GM12878 (cell line): ENCODE results near the gene CALM3. TPM values are rescaled to one million over a fixed set of nuclear protein-coding genes. Genes with fewer than 3 reads are reported as not detected.

ENCODE experiments used
- ATF7 ChIP-seq: fragments of 450-650 bp; IDR thresholded peaks from 2 replicates; pipeline ENCODE4 v1.6.1; 2016; ENCODE audit warnings: low read depth, mild to moderate bottlenecking
- CBFB ChIP-seq: IDR thresholded peaks from 2 replicates; pipeline ENCODE4 v1.6.1; 2016; ENCODE audit warnings: antibody characterized with exemption, low read depth
- CEBPB ChIP-seq, 2 experiments: fragments of 150-350 bp in 1 of 2; IDR thresholded peaks; 2 replicates each; pipeline ENCODE4 v1.6.1; 2012 to 2014; ENCODE audit warnings: low read depth in 2 of 2, low read length in 2 of 2, borderline replicate concordance in 1 of 2, inconsistent platforms in 1 of 2
- CEBPZ ChIP-seq: fragments of 150-350 bp; IDR thresholded peaks from 2 replicates; pipeline ENCODE4 v1.6.1; 2016; ENCODE audit warnings: low read depth, low read length
- CHD2 ChIP-seq: IDR thresholded peaks from 2 replicates; pipeline ENCODE4 v1.6.1; 2011; ENCODE audit warnings: low read depth, low read length, improper control_type of control experiment, borderline replicate concordance
- CREM ChIP-seq: IDR thresholded peaks from 2 replicates; pipeline ENCODE4 v1.6.1; 2014; ENCODE audit warnings: antibody characterized with exemption, low read depth
- FOS ChIP-seq: IDR thresholded peaks from 3 replicates; pipeline ENCODE4 v1.6.1; 2011; ENCODE audit warnings: borderline replicate concordance; ENCODE audit not compliant: insufficient read length; ENCODE audit errors: extremely low read depth
- HDGF ChIP-seq: fragments of 450-650 bp; IDR thresholded peaks from 2 replicates; pipeline ENCODE4 v1.6.1; 2016; ENCODE audit warnings: antibody characterized with exemption
- IKZF1 ChIP-seq: fragments of 450-650 bp; conservative IDR thresholded peaks from 2 replicates; pipeline ENCODE4 v1.6.1; 2017; ENCODE audit warnings: antibody characterized with exemption, mild to moderate bottlenecking
- IRF3 ChIP-seq: fragments of 450-650 bp; IDR thresholded peaks from 2 replicates; pipeline ENCODE4 v1.6.1; 2014; ENCODE audit warnings: mild to moderate bottlenecking
- IRF4 ChIP-seq: IDR thresholded peaks from 2 replicates; pipeline ENCODE4 v1.6.1; 2011; ENCODE audit warnings: low read depth, low read length
- KAT2A ChIP-seq: conservative IDR thresholded peaks from 2 replicates; pipeline ENCODE4 v1.6.1; 2011; ENCODE audit warnings: low read depth, low read length; ENCODE audit not compliant: control insufficient read depth
- KDM1A ChIP-seq: fragments of 200-600 bp; sonication (generic); IDR thresholded peaks from 2 replicates; pipeline ENCODE4 v1.6.1; 2016; ENCODE audit warnings: borderline replicate concordance
- NR2C1 ChIP-seq: fragments of 450-650 bp; IDR thresholded peaks from 2 replicates; pipeline ENCODE4 v1.6.1; 2017; ENCODE audit warnings: antibody characterized with exemption, mild to moderate bottlenecking, moderate library complexity
- PAX5 ChIP-seq: IDR thresholded peaks from 2 replicates; pipeline ENCODE4 v1.6.1; 2011; ENCODE audit warnings: low read depth, low read length, borderline replicate concordance
- PML ChIP-seq: IDR thresholded peaks from 2 replicates; pipeline ENCODE4 v1.6.1; 2012; ENCODE audit warnings: low read length, inconsistent platforms
- POLR2AphosphoS5 ChIP-seq: IDR thresholded peaks from 2 replicates; pipeline ENCODE4 v1.6.1; 2011; ENCODE audit warnings: mild to moderate bottlenecking, low read length, inconsistent platforms
- PRDM15 ChIP-seq: fragments of 450-650 bp; formaldehyde crosslinking; IDR thresholded peaks from 2 replicates; pipeline ENCODE4 v1.4.0; 2020; ENCODE audit warnings: mild to moderate bottlenecking, moderate library complexity
- RAD51 ChIP-seq: fragments of 450-650 bp; IDR thresholded peaks from 2 replicates; pipeline ENCODE4 v1.6.1; 2016; ENCODE audit warnings: moderate library complexity, mild to moderate bottlenecking, inconsistent platforms
- RELA ChIP-seq: fragments of 450-650 bp; IDR thresholded peaks from 2 replicates; pipeline ENCODE4 v1.8.0; 2014; ENCODE audit warnings: borderline replicate concordance; ENCODE audit not compliant: partially characterized antibody
- SP1 ChIP-seq: IDR thresholded peaks from one replicate; pipeline ENCODE4 v1.6.1; 2011; ENCODE audit warnings: low read depth, low read length
- TCF12 ChIP-seq: IDR thresholded peaks from 2 replicates; pipeline ENCODE4 v1.6.1; 2011; ENCODE audit warnings: low read depth, mild to moderate bottlenecking, low read length
- ZNF384 ChIP-seq: IDR thresholded peaks from 2 replicates; pipeline ENCODE4 v1.6.1; 2012; ENCODE audit warnings: low read depth, mild to moderate bottlenecking, low read length, improper control_type of control experiment, borderline replicate concordance
- polyA plus RNA-seq, 11 experiments: library from polyadenylated mRNA; depleted of rRNA in 4 of 11; unstranded in 6 of 11; stranded (reverse) in 5 of 11; fragments of >200 nt; fragmentation: Nextera tagmentation in 4 of 11; fragmentation: Illumina TruSeq in 1 of 11; extraction: Ambion mirVana in 4 of 11; extraction: Trizol in 1 of 11; gene quantifications; 1 replicate in 1 of 11; 2 replicates in 10 of 11; pipeline versions ENCODE4 v1.2.1 to v1.2.3, GENCODE V29; 2011 to 2016; ENCODE audit warnings: inconsistent platforms in 2 of 11, missing spikeins in 2 of 11, low read depth in 1 of 11
- total RNA-seq, 4 experiments: library from RNA; depleted of rRNA in 3 of 4; stranded (reverse); fragments of >200 nt in 3 of 4; fragmentation: Illumina TruSeq in 1 of 4; extraction: Trizol in 1 of 4; gene quantifications; 2 replicates each; pipeline versions ENCODE4 v1.2.1 to v1.2.3, GENCODE V29; 2013 to 2021

CALM3 gene
- total and polyA plus RNA-seq, 10 of the 15 experiments (the other 5 are each of a cell fraction or from before 2014, with no cell fraction given): 164 to 849 (median 347) TPM

- TF ChIP-seq CEBPB (IDR thresholded peaks at IDR 0.05; ENCODE audit: borderline replicate concordance in 1 of 2, low read depth in 2 of 2, low read length in 2 of 2): no peak
- no peak for TF ChIP-seq KDM1A
- TF ChIP-seq TCF12: no peak
- TF ChIP-seq PAX5: peak; percentile 99
- TF ChIP-seq PML: peak; percentile 85
- peak; percentile 81; the same call in 1 of the 2 replicates for TF ChIP-seq HDGF
- no peak for TF ChIP-seq PRDM15 (CRISPR knock-in tag)
- TF ChIP-seq POLR2AphosphoS5: peak; percentile 95
- peak; percentile 87 for TF ChIP-seq RELA
- TF ChIP-seq IKZF1: peak; percentile 84
- peak; percentile 20 for TF ChIP-seq FOS
- TF ChIP-seq CBFB: peak; percentile 45; the same call in 1 of the 2 replicates
- no peak for TF ChIP-seq IRF4
- peak; percentile 95 for TF ChIP-seq CREM
- peak; percentile 100 for TF ChIP-seq ATF7
- TF ChIP-seq SP1: peak; percentile 96
- TF ChIP-seq CEBPZ: no peak
- TF ChIP-seq RAD51: no peak
- peak; percentile 98 for TF ChIP-seq CHD2
- TF ChIP-seq NR2C1: 0 out of 2 replicates have a peak, but pooled peaks have one; percentile 13
- no peak for TF ChIP-seq KAT2A
- TF ChIP-seq ZNF384: no peak
- peak; percentile 77; the same call in 1 of the 2 replicates for TF ChIP-seq IRF3
Measured at GRCh38 chr19:46600384-46601317, 479 bp upstream of the CALM3 start (continued).
